WTC11 (cell line): Measurements from ENCODE around the gene PCDH1. TPM values are rescaled to one million over a fixed set of nuclear protein-coding genes. Genes with fewer than 3 reads are reported as not detected.

Source experiments
- ATAC-seq: fragments of 200-7000 bp; cut with Tn5 transposase; 2 replicates; pipeline ENCODE4 v1.10.0; 2021; ENCODE audit warnings: mild to moderate bottlenecking, moderate library complexity
- CTCF ChIA-PET: fragments of 300-600 bp; sonication (Branson Sonifier 250); formaldehyde crosslinking; loops from one replicate; lab custom pipeline; 2021; ENCODE audit warnings: antibody characterized with exemption; lab: Charles Lee
- POLR2A ChIA-PET: fragments of 350-600 bp; sonication (Branson Sonifier 250); formaldehyde crosslinking; loops from one replicate; lab custom pipeline; 2021; ENCODE audit warnings: antibody characterized with exemption; lab: Charles Lee
- DNase-seq: peaks from one replicate; pipeline ENCODE4 v3.0.0; 2021; ENCODE audit warnings: low spot score
- H3K27ac Mint-ChIP-seq: 2 replicates; pipeline ENCODE4 v1.8.0; 2021; ENCODE audit warnings: mixed read lengths
- H3K27me3 Mint-ChIP-seq: 2 replicates; pipeline ENCODE4 v1.8.0; 2021; ENCODE audit warnings: low read depth, mild to moderate bottlenecking, moderate library complexity, mixed read lengths
- H3K36me3 Mint-ChIP-seq: 2 replicates; pipeline ENCODE4 v1.8.0; 2021; ENCODE audit warnings: mixed read lengths
- H3K4me1 Mint-ChIP-seq: 2 replicates; pipeline ENCODE4 v1.8.0; 2022; ENCODE audit warnings: mixed read lengths
- H3K4me3 Mint-ChIP-seq: 2 replicates; pipeline ENCODE4 v1.8.0; 2021; ENCODE audit warnings: mild to moderate bottlenecking, moderate library complexity, mixed read lengths
- H3K9me3 Mint-ChIP-seq: 2 replicates; pipeline ENCODE4 v1.8.0; 2021; ENCODE audit warnings: mixed read lengths
- JUN ChIP-seq: sonication (generic); formaldehyde crosslinking; IDR thresholded peaks from 2 replicates; pipeline ENCODE4 v1.8.0; 2023; ENCODE audit warnings: mild to moderate bottlenecking, missing genetic modification reagents
- NR2C2 ChIP-seq: sonication (generic); formaldehyde crosslinking; IDR thresholded peaks from 2 replicates; pipeline ENCODE4 v1.8.0; 2022; ENCODE audit warnings: mild to moderate bottlenecking, missing genetic modification reagents
- OVOL2 ChIP-seq: fragments of 250-450 bp; sonication (Bioruptor Pico); IDR thresholded peaks from 2 replicates; pipeline ENCODE4 v1.9.0; 2021; ENCODE audit warnings: mild to moderate bottlenecking, borderline replicate concordance
- ZNF121 ChIP-seq: sonication (generic); formaldehyde crosslinking; IDR thresholded peaks from 2 replicates; pipeline ENCODE4 v1.8.0; 2023; ENCODE audit warnings: missing genetic modification reagents
- ZNF219 ChIP-seq: sonication (generic); formaldehyde crosslinking; IDR thresholded peaks from 2 replicates; pipeline ENCODE4 v1.8.0; 2023; ENCODE audit warnings: missing genetic modification reagents, mild to moderate bottlenecking, borderline replicate concordance
- ZNF317 ChIP-seq: sonication (generic); formaldehyde crosslinking; IDR thresholded peaks from 2 replicates; pipeline ENCODE4 v1.8.1; 2023; ENCODE audit warnings: low read depth, mild to moderate bottlenecking, moderate library complexity, missing genetic modification reagents, borderline replicate concordance
- total RNA-seq: library from RNA; stranded (reverse); gene quantifications from 3 replicates; pipeline ENCODE4 v1.2.3, GENCODE V29; 2021
- TF ChIP-seq, protein P1 (sequence below): sonication (generic); formaldehyde crosslinking; IDR thresholded peaks from 2 replicates; pipeline ENCODE4 v1.8.0; 2022; ENCODE audit warnings: mild to moderate bottlenecking, missing genetic modification reagents
- TF ChIP-seq, protein P2 (sequence below): fragments of 250-450 bp; sonication (Bioruptor Pico); IDR thresholded peaks from 2 replicates; pipeline ENCODE4 v1.9.0; 2021; ENCODE audit warnings: mild to moderate bottlenecking, borderline replicate concordance
- TF ChIP-seq, protein P3 (sequence below): sonication (generic); formaldehyde crosslinking; IDR thresholded peaks from 2 replicates; pipeline ENCODE4 v1.8.1; 2023; ENCODE audit warnings: mild to moderate bottlenecking, missing genetic modification reagents, moderate library complexity
- TF ChIP-seq, protein P4 (sequence below): sonication (generic); formaldehyde crosslinking; IDR thresholded peaks from 2 replicates; pipeline ENCODE4 v1.8.1; 2023; ENCODE audit warnings: mild to moderate bottlenecking, missing genetic modification reagents
- TF ChIP-seq, protein P5 (sequence below): fragments of 250-450 bp; sonication (Bioruptor Pico); conservative IDR thresholded peaks from 2 replicates; pipeline ENCODE4 v1.9.0; 2021; ENCODE audit warnings: mild to moderate bottlenecking
- TF ChIP-seq, protein P6 (sequence below): fragments of 250-450 bp; sonication (Bioruptor Pico); IDR thresholded peaks from 2 replicates; pipeline ENCODE4 v2.1.2; 2022; ENCODE audit warnings: mild to moderate bottlenecking, moderate library complexity

The PCDH1 gene
- total RNA-seq, 1 experiment from 2014 or later, result 105 TPM

DNA sequence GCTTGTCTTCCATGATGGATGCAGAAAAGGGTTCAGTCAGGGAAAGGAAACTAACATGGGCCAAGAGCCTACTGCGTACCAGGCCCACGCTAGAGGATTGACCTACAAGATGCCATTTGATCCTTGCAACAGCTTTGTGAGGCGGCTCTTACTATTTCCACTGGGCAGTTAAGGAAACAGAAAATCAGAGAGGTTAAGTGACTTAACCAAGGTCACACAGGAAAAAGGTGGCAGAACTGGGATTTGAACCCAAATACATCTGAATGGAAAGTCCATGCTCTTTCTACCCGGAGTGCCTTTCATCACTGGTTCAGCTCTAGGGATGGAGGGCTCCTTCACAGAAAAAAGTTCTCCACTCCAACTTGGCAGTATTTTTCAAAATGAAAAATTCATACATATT is 50.0 kb downstream of the PCDH1 start (continued):
- no peak for TF ChIP-seq NR2C2 (CRISPR knock-in tag)

DNA sequence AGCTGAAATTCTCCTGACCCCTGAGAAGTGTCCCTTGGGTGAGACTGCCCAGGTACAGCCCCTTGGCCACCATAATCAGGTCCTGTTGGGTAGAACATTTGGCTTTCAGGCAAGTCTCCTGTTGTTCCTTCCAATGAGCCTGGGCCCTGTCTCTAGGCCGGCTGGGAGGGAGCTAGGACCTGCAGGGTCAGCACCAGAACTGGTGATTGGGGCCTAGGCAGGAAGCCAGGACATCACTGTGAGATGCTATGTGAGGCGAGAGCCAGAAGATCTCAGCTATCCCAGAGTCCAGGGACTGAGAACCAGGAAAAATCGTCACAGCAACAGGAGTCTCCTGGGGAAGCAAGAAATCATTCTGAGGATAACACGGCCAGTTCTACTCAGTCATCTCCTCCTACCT is 51.5 kb downstream of the PCDH1 start:
- peaks cover 2% of the 10 kb centered on the region; the same call in 1 of the 2 replicates for H3K27me3 Mint-ChIP-seq
- no peak for DNase-seq
- TF ChIP-seq ZNF317 (CRISPR knock-in tag) (no peak), JUN (CRISPR knock-in tag) (no peak), OVOL2 (CRISPR knock-in tag) (no peak), ZNF219 (CRISPR knock-in tag) (no peak), ZNF121 (0 out of 2 replicates have a peak, but pooled peaks have one; percentile 14)
- TF ChIP-seq, protein P1, sequence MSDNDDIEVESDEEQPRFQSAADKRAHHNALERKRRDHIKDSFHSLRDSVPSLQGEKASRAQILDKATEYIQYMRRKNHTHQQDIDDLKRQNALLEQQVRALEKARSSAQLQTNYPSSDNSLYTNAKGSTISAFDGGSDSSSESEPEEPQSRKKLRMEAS (CRISPR knock-in tag), result 0 out of 2 replicates have a peak, but pooled peaks have one; percentile 1
- TF ChIP-seq, protein P2, sequence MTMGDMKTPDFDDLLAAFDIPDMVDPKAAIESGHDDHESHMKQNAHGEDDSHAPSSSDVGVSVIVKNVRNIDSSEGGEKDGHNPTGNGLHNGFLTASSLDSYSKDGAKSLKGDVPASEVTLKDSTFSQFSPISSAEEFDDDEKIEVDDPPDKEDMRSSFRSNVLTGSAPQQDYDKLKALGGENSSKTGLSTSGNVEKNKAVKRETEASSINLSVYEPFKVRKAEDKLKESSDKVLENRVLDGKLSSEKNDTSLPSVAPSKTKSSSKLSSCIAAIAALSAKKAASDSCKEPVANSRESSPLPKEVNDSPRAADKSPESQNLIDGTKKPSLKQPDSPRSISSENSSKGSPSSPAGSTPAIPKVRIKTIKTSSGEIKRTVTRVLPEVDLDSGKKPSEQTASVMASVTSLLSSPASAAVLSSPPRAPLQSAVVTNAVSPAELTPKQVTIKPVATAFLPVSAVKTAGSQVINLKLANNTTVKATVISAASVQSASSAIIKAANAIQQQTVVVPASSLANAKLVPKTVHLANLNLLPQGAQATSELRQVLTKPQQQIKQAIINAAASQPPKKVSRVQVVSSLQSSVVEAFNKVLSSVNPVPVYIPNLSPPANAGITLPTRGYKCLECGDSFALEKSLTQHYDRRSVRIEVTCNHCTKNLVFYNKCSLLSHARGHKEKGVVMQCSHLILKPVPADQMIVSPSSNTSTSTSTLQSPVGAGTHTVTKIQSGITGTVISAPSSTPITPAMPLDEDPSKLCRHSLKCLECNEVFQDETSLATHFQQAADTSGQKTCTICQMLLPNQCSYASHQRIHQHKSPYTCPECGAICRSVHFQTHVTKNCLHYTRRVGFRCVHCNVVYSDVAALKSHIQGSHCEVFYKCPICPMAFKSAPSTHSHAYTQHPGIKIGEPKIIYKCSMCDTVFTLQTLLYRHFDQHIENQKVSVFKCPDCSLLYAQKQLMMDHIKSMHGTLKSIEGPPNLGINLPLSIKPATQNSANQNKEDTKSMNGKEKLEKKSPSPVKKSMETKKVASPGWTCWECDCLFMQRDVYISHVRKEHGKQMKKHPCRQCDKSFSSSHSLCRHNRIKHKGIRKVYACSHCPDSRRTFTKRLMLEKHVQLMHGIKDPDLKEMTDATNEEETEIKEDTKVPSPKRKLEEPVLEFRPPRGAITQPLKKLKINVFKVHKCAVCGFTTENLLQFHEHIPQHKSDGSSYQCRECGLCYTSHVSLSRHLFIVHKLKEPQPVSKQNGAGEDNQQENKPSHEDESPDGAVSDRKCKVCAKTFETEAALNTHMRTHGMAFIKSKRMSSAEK (CRISPR knock-in tag), result no peak
- TF ChIP-seq, protein P3, sequence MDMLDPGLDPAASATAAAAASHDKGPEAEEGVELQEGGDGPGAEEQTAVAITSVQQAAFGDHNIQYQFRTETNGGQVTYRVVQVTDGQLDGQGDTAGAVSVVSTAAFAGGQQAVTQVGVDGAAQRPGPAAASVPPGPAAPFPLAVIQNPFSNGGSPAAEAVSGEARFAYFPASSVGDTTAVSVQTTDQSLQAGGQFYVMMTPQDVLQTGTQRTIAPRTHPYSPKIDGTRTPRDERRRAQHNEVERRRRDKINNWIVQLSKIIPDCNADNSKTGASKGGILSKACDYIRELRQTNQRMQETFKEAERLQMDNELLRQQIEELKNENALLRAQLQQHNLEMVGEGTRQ (CRISPR knock-in tag), result no peak
- TF ChIP-seq, protein P4, sequence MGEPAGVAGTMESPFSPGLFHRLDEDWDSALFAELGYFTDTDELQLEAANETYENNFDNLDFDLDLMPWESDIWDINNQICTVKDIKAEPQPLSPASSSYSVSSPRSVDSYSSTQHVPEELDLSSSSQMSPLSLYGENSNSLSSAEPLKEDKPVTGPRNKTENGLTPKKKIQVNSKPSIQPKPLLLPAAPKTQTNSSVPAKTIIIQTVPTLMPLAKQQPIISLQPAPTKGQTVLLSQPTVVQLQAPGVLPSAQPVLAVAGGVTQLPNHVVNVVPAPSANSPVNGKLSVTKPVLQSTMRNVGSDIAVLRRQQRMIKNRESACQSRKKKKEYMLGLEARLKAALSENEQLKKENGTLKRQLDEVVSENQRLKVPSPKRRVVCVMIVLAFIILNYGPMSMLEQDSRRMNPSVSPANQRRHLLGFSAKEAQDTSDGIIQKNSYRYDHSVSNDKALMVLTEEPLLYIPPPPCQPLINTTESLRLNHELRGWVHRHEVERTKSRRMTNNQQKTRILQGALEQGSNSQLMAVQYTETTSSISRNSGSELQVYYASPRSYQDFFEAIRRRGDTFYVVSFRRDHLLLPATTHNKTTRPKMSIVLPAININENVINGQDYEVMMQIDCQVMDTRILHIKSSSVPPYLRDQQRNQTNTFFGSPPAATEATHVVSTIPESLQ (CRISPR knock-in tag), result no peak
- TF ChIP-seq, protein P5, sequence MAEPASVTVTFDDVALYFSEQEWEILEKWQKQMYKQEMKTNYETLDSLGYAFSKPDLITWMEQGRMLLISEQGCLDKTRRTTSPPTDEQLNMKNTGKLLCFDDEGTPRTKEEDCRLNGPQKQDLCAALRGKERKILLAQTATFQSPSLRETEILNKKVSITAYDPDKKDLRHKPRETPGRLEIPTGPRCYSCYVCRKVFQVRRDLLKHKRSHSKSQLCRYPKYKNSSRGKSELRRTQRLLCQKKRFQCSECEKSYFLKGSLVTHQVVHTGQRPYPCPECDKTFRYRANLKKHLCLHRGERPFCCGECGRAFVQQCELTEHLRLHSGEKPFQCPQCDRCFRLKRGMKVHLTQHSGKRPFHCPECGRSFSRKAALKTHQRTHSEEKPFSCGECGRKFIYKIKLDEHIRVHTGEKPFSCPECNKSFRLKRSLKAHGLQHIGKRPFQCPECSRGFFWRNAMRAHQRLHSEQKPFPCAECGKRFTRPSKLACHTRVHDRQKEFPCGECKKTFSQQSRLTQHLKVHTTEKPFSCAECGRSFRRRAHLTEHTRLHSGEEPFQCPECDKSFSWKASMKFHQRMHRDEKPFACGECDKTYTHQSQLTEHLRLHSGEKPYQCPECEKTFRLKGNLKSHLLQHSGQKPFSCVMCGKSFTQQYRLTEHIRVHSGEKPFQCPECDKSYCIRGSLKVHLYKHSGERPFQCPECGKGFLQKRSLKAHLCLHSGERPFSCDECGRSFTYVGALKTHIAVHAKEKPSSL (CRISPR knock-in tag), result no peak
- TF ChIP-seq, protein P6, sequence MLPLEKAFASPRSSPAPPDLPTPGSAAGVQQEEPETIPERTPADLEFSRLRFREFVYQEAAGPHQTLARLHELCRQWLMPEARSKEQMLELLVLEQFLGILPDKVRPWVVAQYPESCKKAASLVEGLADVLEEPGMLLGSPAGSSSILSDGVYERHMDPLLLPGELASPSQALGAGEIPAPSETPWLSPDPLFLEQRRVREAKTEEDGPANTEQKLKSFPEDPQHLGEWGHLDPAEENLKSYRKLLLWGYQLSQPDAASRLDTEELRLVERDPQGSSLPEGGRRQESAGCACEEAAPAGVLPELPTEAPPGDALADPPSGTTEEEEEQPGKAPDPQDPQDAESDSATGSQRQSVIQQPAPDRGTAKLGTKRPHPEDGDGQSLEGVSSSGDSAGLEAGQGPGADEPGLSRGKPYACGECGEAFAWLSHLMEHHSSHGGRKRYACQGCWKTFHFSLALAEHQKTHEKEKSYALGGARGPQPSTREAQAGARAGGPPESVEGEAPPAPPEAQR, result no peak
- TF ChIP-seq, all 79 proteins: peak for 2
- Mint-ChIP-seq H3K9me3 (no peaks in the 10 kb centered on the region), H3K4me1 (peaks cover 55% of the 10 kb centered on the region), H3K36me3 (no peaks in the 10 kb centered on the region), H3K4me3 (no peak overlapping the region), H3K27ac (0 out of 2 replicates have a peak overlapping the region, but pooled peaks have one; percentile 28)
- POLR2A ChIA-PET, result interaction anchor here (0.9 to 3.0 kb wide), 5 partner anchors 10 to 51 kb away, joined by 4 to 14 read pairs (median 10); partner anchors contain the start of gene PCDH1
- ATAC-seq, result no peak
- CTCF ChIA-PET, result interaction anchor here (0.5 to 8.3 kb wide), 33 partner anchors 11 to 259 kb away, joined by 3 to 171 read pairs (median 6); partner anchors contain the start of gene PCDH1
